HCT116 (cell line): Measurements from ENCODE around the gene NAB1. TPM values are rescaled to one million over a fixed set of nuclear protein-coding genes. Genes with fewer than 3 reads are reported as not detected.

Experiments
- ATAC-seq: fragments of 200-7000 bp; cut with Tn5 transposase; 2 replicates; pipeline ENCODE4 v1.9.1; 2020; ENCODE audit warnings: mild to moderate bottlenecking, moderate library complexity
- BruUV-seq: library from RNA; stranded (reverse); fragments of 400-500 nt; replicated peaks from 2 replicates; lab custom pipeline; 2021; lab: Mats Ljungman, UMichigan
- CTCF ChIA-PET: fragments of 300-600 bp; sonication (Branson Sonifier 250); formaldehyde crosslinking; loops from one replicate; lab custom pipeline; 2021; ENCODE audit warnings: antibody characterized with exemption; lab: Charles Lee
- POLR2A ChIA-PET: fragments of 300-600, 350-600 bp; sonication (Branson Sonifier 250); formaldehyde crosslinking; loops from one replicate; lab custom pipeline; 2021; ENCODE audit warnings: antibody characterized with exemption; lab: Charles Lee
- RAD21 ChIA-PET, 2 experiments: fragments of 300-600 bp; sonication (Branson Sonifier 250); formaldehyde crosslinking; loops; one replicate each; lab custom pipeline; 2023; ENCODE audit warnings: low total read pairs in 2 of 2; ENCODE audit not compliant: uncharacterized antibody in 2 of 2, unreplicated experiment in 2 of 2, low non-redundant PET in 1 of 2; lab: Charles Lee
- DNase-seq: peaks from one replicate; pipeline ENCODE4 v3.0.0-alpha.2; 2010; ENCODE audit warnings: low read depth, low spot score
- H2AFZ ChIP-seq: fragments of 200-600 bp; shearing (Covaris generic), sonication (generic); 2 replicates; pipeline ENCODE4 v1.6.1; 2017; ENCODE audit warnings: low read depth, mixed run types, mixed read lengths, antibody characterized with exemption, low read length; ENCODE audit not compliant: poor library complexity, severe bottlenecking
- H3K27ac ChIP-seq: 2 replicates; pipeline ENCODE4 v1.5.1; 2012; ENCODE audit warnings: low read depth, low read length
- H3K27me3 ChIP-seq: fragments of 200-600 bp; sonication (generic); 2 replicates; pipeline ENCODE4 v1.6.1; 2016; ENCODE audit warnings: mixed run types, low read length, mixed read lengths; ENCODE audit not compliant: insufficient read depth
- H3K36me3 ChIP-seq, 2 experiments: fragments of 200-500 bp in 1 of 2; fragments of 200-600 bp in 1 of 2; sonication (Bioruptor generic) in 1 of 2; sonication (generic) in 1 of 2; 2 replicates each; pipeline versions ENCODE4 v1.5.1 to v1.6.1; 2014 to 2016; ENCODE audit warnings: low read length in 2 of 2, inconsistent platforms in 1 of 2, mixed read lengths in 1 of 2, mixed run types in 1 of 2; ENCODE audit not compliant: insufficient read depth in 2 of 2, control insufficient read depth in 1 of 2
- H3K4me1 ChIP-seq, 2 experiments: fragments of 200-600 bp in 1 of 2; sonication (generic) in 1 of 2; 2 replicates each; pipeline versions ENCODE4 v1.5.1 to v1.6.1; 2012 to 2017; ENCODE audit warnings: low read length in 2 of 2, inconsistent platforms in 1 of 2, mild to moderate bottlenecking in 1 of 2, mixed read lengths in 1 of 2, mixed run types in 1 of 2, moderate library complexity in 1 of 2; ENCODE audit not compliant: insufficient read depth in 2 of 2, control insufficient read depth in 1 of 2
- H3K4me2 ChIP-seq: fragments of 200-600 bp; sonication (generic); 2 replicates; pipeline ENCODE4 v1.6.1; 2017; ENCODE audit warnings: mixed run types, low read length, mixed read lengths
- H3K4me3 ChIP-seq, 2 experiments: fragments of 200-600 bp in 1 of 2; sonication (generic) in 1 of 2; replicated peaks in 1 of 2; 2 replicates each; pipeline ENCODE4 v1.5.1; 2011 to 2016; ENCODE audit warnings: low read length in 2 of 2, control low read depth in 1 of 2, low read depth in 1 of 2, mild to moderate bottlenecking in 1 of 2, mixed read lengths in 1 of 2, mixed run types in 1 of 2
- H3K79me2 ChIP-seq: fragments of 200-600 bp; sonication (generic); 2 replicates; pipeline ENCODE4 v1.6.1; 2017; ENCODE audit warnings: mild to moderate bottlenecking, mixed run types, low read length, moderate library complexity, mixed read lengths; ENCODE audit not compliant: insufficient read depth
- H3K9ac ChIP-seq: fragments of 200-600 bp; sonication (generic); 2 replicates; pipeline ENCODE4 v1.6.1; 2016; ENCODE audit warnings: low read length, mixed read lengths
- H3K9me2 ChIP-seq: fragments of 200-600 bp; sonication (generic), shearing (Covaris generic); 2 replicates; pipeline ENCODE4 v1.6.1; 2017; ENCODE audit warnings: mixed run types, mild to moderate bottlenecking, moderate library complexity; ENCODE audit not compliant: insufficient read depth
- H3K9me3 ChIP-seq, 2 experiments: fragments of 200-500 bp in 1 of 2; fragments of 200-600 bp in 1 of 2; sonication (Bioruptor generic) in 1 of 2; sonication (generic) in 1 of 2; 2 replicates each; pipeline ENCODE4 v1.6.1; 2014 to 2017; ENCODE audit warnings: low read length in 2 of 2, mixed read lengths in 2 of 2, inconsistent platforms in 1 of 2, low read depth in 1 of 2, mild to moderate bottlenecking in 1 of 2, mixed run types in 1 of 2, moderate library complexity in 1 of 2; ENCODE audit not compliant: control insufficient read depth in 1 of 2, insufficient read depth in 1 of 2
- H4K20me1 ChIP-seq: fragments of 200-600 bp; sonication (generic), shearing (Covaris generic); 2 replicates; pipeline ENCODE4 v1.6.1; 2017; ENCODE audit warnings: mixed run types, mild to moderate bottlenecking, moderate library complexity; ENCODE audit not compliant: insufficient read depth
- CBX3 ChIP-seq: IDR thresholded peaks from 2 replicates; pipeline ENCODE4 v1.6.1; 2012; ENCODE audit warnings: low read depth
- CEBPB ChIP-seq: IDR thresholded peaks from 2 replicates; pipeline ENCODE4 v1.6.1; 2012; ENCODE audit warnings: low read depth
- EGR1 ChIP-seq: IDR thresholded peaks from 2 replicates; pipeline ENCODE4 v1.6.1; 2012; ENCODE audit warnings: low read depth
- ELF1 ChIP-seq: IDR thresholded peaks from 2 replicates; pipeline ENCODE4 v1.6.1; 2012; ENCODE audit warnings: low read depth, borderline replicate concordance
- EZH2 ChIP-seq: fragments of 200-600 bp; sonication (generic); IDR thresholded peaks from 2 replicates; pipeline ENCODE4 v1.6.1; 2017; ENCODE audit warnings: antibody characterized with exemption, mixed run types
- EZH2phosphoT487 ChIP-seq: fragments of 200-600 bp; IDR thresholded peaks from 2 replicates; pipeline ENCODE4 v1.6.1; 2018; ENCODE audit warnings: antibody characterized with exemption, borderline replicate concordance
- FOSL1 ChIP-seq: IDR thresholded peaks from 2 replicates; pipeline ENCODE4 v1.6.1; 2012; ENCODE audit warnings: low read depth
- JUND ChIP-seq: IDR thresholded peaks from 2 replicates; pipeline ENCODE4 v1.6.1; 2012
- POLR2A ChIP-seq: IDR thresholded peaks from 2 replicates; pipeline ENCODE4 v1.7.0; 2011; ENCODE audit warnings: borderline replicate concordance; ENCODE audit not compliant: insufficient read depth, insufficient read length; ENCODE audit errors: extremely low read depth
- POLR2AphosphoS5 ChIP-seq: IDR thresholded peaks from 2 replicates; pipeline ENCODE4 v1.6.1; 2011; ENCODE audit warnings: mild to moderate bottlenecking, low read depth, low read length, moderate library complexity
- RAD21 ChIP-seq: IDR thresholded peaks from 2 replicates; pipeline ENCODE4 v1.6.1; 2012; ENCODE audit warnings: low read depth, mild to moderate bottlenecking
- SIN3A ChIP-seq: IDR thresholded peaks from 2 replicates; pipeline ENCODE4 v1.6.1; 2012; ENCODE audit warnings: low read depth
- SP1 ChIP-seq: IDR thresholded peaks from 2 replicates; pipeline ENCODE4 v1.6.1; 2012; ENCODE audit warnings: low read depth
- SRF ChIP-seq: IDR thresholded peaks from 2 replicates; pipeline ENCODE4 v1.6.1; 2012; ENCODE audit warnings: low read depth
- YY1 ChIP-seq: IDR thresholded peaks from 2 replicates; pipeline ENCODE4 v1.6.1; 2011; ENCODE audit warnings: low read length, low read depth, moderate library complexity, mild to moderate bottlenecking; ENCODE audit not compliant: insufficient replicate concordance; ENCODE audit errors: extremely low read depth
- ZFX ChIP-seq: fragments of 450-650 bp; IDR thresholded peaks from 2 replicates; pipeline ENCODE4 v1.6.1; 2017
- ZNF274 ChIP-seq: fragments of 200-500 bp; sonication (Bioruptor generic); IDR thresholded peaks from 2 replicates; pipeline ENCODE4 v1.6.1; 2014; ENCODE audit warnings: mild to moderate bottlenecking, low read depth, low read length, inconsistent platforms
- intact Hi-C: fragments of 100-400 bp; cut with micrococcal nuclease; formaldehyde crosslinking; loops from 2 replicates; pipeline ENCODE4 v1.10.0; 2022
- total RNA-seq: library from RNA; stranded (reverse); gene quantifications from one replicate; pipeline ENCODE4 v1.2.1, GENCODE V29; 2021; ENCODE audit not compliant: unreplicated experiment
- TF ChIP-seq, protein P1 (sequence below): IDR thresholded peaks from 2 replicates; pipeline ENCODE4 v1.6.1; 2012
- TF ChIP-seq, protein P2 (sequence below): IDR thresholded peaks from 2 replicates; pipeline ENCODE4 v1.6.1; 2012
- TF ChIP-seq, protein P3 (sequence below): IDR thresholded peaks from 2 replicates; pipeline ENCODE4 v1.6.1; 2011; ENCODE audit warnings: mild to moderate bottlenecking, low read length, moderate library complexity; ENCODE audit not compliant: insufficient replicate concordance; ENCODE audit errors: extremely low read depth

NAB1 gene
- total RNA-seq, 1 experiment from 2014 or later: 43.8 TPM

DNA sequence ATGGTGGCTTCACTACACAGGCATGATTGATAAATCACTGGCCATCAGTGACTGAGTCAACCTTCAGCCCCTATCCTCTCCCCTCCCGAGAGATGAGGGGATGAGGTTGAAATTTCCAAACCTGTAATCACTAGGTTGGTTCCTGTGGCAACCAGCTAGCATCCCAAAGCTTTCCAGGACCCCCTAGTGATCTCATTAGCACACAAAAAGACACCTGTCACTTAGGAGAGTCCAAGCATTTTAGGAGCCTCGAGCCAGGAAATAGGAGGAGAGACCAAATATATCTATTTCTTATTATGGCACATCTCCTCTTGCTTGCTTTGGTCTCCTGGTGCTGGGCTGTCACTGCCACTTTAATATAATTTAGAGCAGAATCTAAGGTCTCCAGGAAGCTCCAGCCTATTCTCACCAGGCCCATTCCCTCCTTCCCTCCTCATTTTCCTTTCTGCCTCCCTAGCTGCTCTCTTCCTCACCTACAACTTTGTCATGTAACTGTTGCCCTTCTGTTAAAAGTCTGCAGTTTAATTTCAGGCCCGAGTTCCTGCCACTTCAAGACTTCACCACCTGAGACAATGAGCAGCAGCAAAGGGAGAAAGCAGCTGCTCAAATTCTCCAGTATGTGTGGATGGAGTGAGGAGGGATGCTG lies 33.2 kb upstream of the NAB1 start:
- Histone ChIP-seq H3K9ac (no peak overlapping the region), H2AFZ (no peak overlapping the region), H3K4me2 (no peak overlapping the region), H4K20me1 (no peaks in the 10 kb centered on the region), H3K9me3 (no peaks in the 10 kb centered on the region), H3K9me2 (no peaks in the 10 kb centered on the region), H3K27me3 (no peaks in the 10 kb centered on the region), H3K4me3 (no peak overlapping the region), H3K36me3 (no peaks in the 10 kb centered on the region), H3K4me1 (peaks cover 5 to 10% of the 10 kb centered on the region in 2 experiments; a peak in 2 of 4 replicates), H3K79me2 (no peaks in the 10 kb centered on the region), H3K27ac (no peak overlapping the region)
- TF ChIP-seq EGR1: no peak
- no peak for TF ChIP-seq CBX3
- TF ChIP-seq CEBPB: no peak
- no peak for TF ChIP-seq EZH2
- no peak for TF ChIP-seq ZFX
- TF ChIP-seq SRF: no peak
- TF ChIP-seq SP1: no peak
- no peak for TF ChIP-seq EZH2phosphoT487
- no peak for TF ChIP-seq RAD21
- TF ChIP-seq SIN3A: no peak
- DNase-seq (no peak), ATAC-seq (no peak)
- no TSS peak for BruUV-seq
- intact Hi-C loops: no loop called here
- CTCF ChIA-PET: no interaction called here
- RAD21 ChIA-PET: no interaction called here
- POLR2A ChIA-PET: no interaction called here

DNA sequence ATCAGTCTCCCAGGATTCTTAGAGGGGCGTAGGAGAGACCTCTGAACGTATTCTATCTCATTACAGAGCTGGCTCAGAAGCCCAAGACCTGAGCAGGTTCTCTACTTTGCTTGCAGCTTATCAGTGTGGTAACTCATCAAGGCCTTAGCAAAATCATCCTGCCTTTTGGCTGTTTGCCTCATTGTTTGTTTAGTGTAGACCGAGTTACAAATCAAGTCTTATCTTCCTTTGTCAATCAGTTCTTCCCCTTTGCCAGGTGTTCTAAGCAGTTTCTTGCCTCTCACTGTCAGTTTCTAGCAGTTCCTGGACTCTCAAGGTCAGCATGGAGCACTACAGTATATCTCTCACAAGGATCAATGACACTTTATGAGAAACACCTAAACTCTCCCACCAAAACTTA lies 30.9 kb upstream of the NAB1 start:
- Histone ChIP-seq H2AFZ (peak overlapping the region; percentile 12), H3K9ac (no peak overlapping the region), H3K27ac (no peak overlapping the region), H3K79me2 (no peaks in the 10 kb centered on the region), H4K20me1 (no peaks in the 10 kb centered on the region), H3K9me3 (no peaks in the 10 kb centered on the region), H3K27me3 (no peaks in the 10 kb centered on the region), H3K4me3 (no peak overlapping the region), H3K36me3 (no peaks in the 10 kb centered on the region)
- no peak for DNase-seq
- CTCF ChIA-PET: no interaction called here
- BruUV-seq: no TSS peak
- TF ChIP-seq ZFX: no peak
- TF ChIP-seq FOSL1: no peak
- TF ChIP-seq, protein P1, sequence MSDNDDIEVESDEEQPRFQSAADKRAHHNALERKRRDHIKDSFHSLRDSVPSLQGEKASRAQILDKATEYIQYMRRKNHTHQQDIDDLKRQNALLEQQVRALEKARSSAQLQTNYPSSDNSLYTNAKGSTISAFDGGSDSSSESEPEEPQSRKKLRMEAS: no peak
- no peak for TF ChIP-seq ELF1
- TF ChIP-seq EGR1: no peak
- TF ChIP-seq, protein P2, sequence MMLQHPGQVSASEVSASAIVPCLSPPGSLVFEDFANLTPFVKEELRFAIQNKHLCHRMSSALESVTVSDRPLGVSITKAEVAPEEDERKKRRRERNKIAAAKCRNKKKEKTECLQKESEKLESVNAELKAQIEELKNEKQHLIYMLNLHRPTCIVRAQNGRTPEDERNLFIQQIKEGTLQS: no peak
- no peak for TF ChIP-seq RAD21
- TF ChIP-seq, protein P3, sequence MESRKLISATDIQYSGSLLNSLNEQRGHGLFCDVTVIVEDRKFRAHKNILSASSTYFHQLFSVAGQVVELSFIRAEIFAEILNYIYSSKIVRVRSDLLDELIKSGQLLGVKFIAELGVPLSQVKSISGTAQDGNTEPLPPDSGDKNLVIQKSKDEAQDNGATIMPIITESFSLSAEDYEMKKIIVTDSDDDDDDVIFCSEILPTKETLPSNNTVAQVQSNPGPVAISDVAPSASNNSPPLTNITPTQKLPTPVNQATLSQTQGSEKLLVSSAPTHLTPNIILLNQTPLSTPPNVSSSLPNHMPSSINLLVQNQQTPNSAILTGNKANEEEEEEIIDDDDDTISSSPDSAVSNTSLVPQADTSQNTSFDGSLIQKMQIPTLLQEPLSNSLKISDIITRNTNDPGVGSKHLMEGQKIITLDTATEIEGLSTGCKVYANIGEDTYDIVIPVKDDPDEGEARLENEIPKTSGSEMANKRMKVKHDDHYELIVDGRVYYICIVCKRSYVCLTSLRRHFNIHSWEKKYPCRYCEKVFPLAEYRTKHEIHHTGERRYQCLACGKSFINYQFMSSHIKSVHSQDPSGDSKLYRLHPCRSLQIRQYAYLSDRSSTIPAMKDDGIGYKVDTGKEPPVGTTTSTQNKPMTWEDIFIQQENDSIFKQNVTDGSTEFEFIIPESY: no peak
- TF ChIP-seq SP1: no peak
- no peak for TF ChIP-seq JUND
- TF ChIP-seq POLR2A: no peak
- TF ChIP-seq ZNF274: no peak
- TF ChIP-seq EZH2: no peak
- no peak for TF ChIP-seq POLR2AphosphoS5
- no peak for TF ChIP-seq CBX3
- no peak for TF ChIP-seq SIN3A
- TF ChIP-seq YY1: no peak
- TF ChIP-seq, all 23 proteins: peak for 0
- Histone ChIP-seq H3K4me2 (no peak overlapping the region), H3K4me1 (no peaks in the 10 kb centered on the region), H3K9me2 (no peaks in the 10 kb centered on the region)
- RAD21 ChIA-PET: no interaction called here
- POLR2A ChIA-PET: interaction anchor here (1.6 kb wide), 1 partner anchor 9 kb away, joined by 4 read pairs; no protein-coding TSS in a partner anchor
- intact Hi-C loops: no loop called here
- ATAC-seq: no peak
